ENCODE measurements around the gene HBZ. TPM values are rescaled to one million over a fixed set of nuclear protein-coding genes. Genes with fewer than 3 reads are reported as not detected.

HBZ gene
- total RNA-seq, 1 experiment from 2014 or later = 1.1 TPM

Other genes starting within 250 kb of the HBZ start
- gene POLR3K, start 99.0 kb upstream of the HBZ start, total RNA-seq (2021; ENCODE audit: unreplicated experiment) = 35.7 TPM
- gene SNRNP25, start 98.8 kb upstream of the HBZ start, total RNA-seq (2021; ENCODE audit: unreplicated experiment) = 83.5 TPM
- 41.7 TPM for gene RHBDF1, start 80.0 kb upstream of the HBZ start, total RNA-seq (2021; ENCODE audit: unreplicated experiment)
- 85.7 TPM for gene MPG, start 74.4 kb upstream of the HBZ start, total RNA-seq (2021; ENCODE audit: unreplicated experiment)
- gene NPRL3, start 14.0 kb upstream of the HBZ start, total RNA-seq (2021; ENCODE audit: unreplicated experiment) = 69.7 TPM
- gene HBM, start 13.3 kb downstream of the HBZ start, total RNA-seq (2021; ENCODE audit: unreplicated experiment) = not detected
- gene HBA2, start 20.2 kb downstream of the HBZ start, total RNA-seq (2021; ENCODE audit: unreplicated experiment) = not detected
- gene HBA1, start 24.0 kb downstream of the HBZ start, total RNA-seq (2021; ENCODE audit: unreplicated experiment) = 4.4 TPM
- gene HBQ1, start 27.8 kb downstream of the HBZ start, total RNA-seq (2021; ENCODE audit: unreplicated experiment) = 10.4 TPM
- 75.3 TPM for gene LUC7L, start 76.8 kb downstream of the HBZ start, total RNA-seq (2021; ENCODE audit: unreplicated experiment)
- gene FAM234A, start 82.2 kb downstream of the HBZ start, total RNA-seq (2021; ENCODE audit: unreplicated experiment) = 121 TPM
- gene RGS11, start 123.3 kb downstream of the HBZ start, total RNA-seq (2021; ENCODE audit: unreplicated experiment) = 10.2 TPM
- gene ARHGDIG, start 127.9 kb downstream of the HBZ start, total RNA-seq (2021; ENCODE audit: unreplicated experiment) = 2.4 TPM
- 1.1 TPM for gene PDIA2, start 130.5 kb downstream of the HBZ start, total RNA-seq (2021; ENCODE audit: unreplicated experiment)
- gene AXIN1, start 200.1 kb downstream of the HBZ start, total RNA-seq (2021; ENCODE audit: unreplicated experiment) = 53.3 TPM
- gene MRPL28, start 217.9 kb downstream of the HBZ start, total RNA-seq (2021; ENCODE audit: unreplicated experiment) = 140 TPM
- gene PGAP6, start 229.3 kb downstream of the HBZ start, total RNA-seq (2021; ENCODE audit: unreplicated experiment) = 128 TPM
- 500 TPM for gene NME4, start 244.6 kb downstream of the HBZ start, total RNA-seq (2021; ENCODE audit: unreplicated experiment)
- gene DECR2, start 249.2 kb downstream of the HBZ start, total RNA-seq (2021; ENCODE audit: unreplicated experiment) = 92.7 TPM

Data from Panc1 (cell line).